ENCODE measurements around the gene TNFRSF25.

Gene TNFRSF25

DNA sequence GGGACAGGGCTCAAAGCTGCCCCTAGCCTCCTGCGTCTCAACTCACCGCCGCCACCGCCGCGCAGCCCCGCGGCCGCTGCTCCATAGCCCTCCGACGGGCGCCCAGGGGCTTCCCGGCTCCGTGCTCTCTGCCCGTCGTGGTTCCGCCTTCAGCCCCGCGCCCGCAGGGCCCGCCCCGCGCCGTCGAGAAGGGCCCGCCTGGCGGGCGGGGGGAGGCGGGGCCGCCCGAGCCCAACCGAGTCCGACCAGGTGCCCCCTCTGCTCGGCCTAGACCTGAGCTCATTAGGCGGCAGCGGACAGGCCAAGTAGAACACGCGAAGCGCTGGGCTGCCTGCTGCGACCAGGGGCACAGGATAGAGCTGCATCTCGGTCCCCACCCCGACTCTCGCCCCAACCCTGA, at the start of gene TNFRSF25:
TSS of gene TNFRSF25 (minus strand) at position 151 of the 400 bp plus-strand sequence. CDS start at position 85, 66 bp downstream.
- no peak for DNase-seq

- no peak for DNase-seq
Observed at GRCh38 chr1:6515771-6516170, 49.8 kb upstream of the TNFRSF25 start.

GRCh38 chr1:6513320-6513801, 47.4 kb upstream of the TNFRSF25 start:
- DNase-seq, result no peak

DNA sequence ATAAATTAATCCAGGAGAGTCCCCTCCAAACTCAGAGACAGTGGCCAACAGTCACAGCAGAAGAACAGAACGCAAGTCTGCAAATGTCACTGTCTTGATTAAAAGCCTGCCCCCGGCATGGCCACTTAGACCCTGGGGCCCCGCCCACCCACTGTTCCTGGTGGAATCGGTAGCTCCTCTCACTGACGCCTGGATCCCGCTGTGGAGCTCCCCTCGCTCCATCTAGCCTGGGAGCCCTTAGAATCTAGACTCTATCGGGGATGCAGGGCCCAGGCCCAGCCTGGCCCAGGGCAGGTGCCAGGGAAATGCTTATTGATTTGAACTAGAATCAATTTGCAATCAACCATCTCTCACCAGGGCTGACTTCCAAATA, 46.9 kb upstream of the TNFRSF25 start:
- DNase-seq, result no peak

DNA sequence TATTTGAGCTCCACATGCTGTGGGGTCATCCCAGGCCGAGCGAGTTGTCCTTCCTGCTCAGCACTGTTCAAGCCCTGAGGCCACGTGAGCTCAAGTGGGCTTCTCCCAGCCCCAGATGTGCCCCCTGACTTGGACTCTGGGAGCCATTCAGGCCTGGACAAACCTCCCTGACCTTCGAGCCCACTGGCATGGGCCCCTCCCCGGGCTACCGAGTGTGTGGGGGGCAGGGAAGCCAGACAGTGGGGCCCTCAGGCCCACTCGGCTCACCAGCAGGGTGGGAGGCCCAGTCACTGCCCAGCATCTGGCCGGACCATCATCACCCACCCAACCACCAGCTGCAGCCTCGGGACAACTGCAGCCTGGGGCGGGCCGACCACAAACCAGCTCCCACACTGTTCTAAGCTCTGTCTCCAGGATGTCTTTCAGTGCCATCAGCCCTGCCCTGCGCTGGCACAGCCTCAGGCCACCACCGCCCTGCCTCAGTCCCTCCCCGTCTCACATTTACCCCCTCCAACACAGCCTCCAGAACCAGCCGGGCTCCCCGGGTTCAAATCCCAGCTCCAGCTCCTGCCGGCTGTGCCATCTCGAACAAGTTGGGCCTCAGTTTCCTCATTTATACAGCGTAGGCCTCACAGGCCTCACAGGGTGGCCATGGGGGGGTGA, 46.4 kb upstream of the TNFRSF25 start:
- DNase-seq, result no peak

DNA sequence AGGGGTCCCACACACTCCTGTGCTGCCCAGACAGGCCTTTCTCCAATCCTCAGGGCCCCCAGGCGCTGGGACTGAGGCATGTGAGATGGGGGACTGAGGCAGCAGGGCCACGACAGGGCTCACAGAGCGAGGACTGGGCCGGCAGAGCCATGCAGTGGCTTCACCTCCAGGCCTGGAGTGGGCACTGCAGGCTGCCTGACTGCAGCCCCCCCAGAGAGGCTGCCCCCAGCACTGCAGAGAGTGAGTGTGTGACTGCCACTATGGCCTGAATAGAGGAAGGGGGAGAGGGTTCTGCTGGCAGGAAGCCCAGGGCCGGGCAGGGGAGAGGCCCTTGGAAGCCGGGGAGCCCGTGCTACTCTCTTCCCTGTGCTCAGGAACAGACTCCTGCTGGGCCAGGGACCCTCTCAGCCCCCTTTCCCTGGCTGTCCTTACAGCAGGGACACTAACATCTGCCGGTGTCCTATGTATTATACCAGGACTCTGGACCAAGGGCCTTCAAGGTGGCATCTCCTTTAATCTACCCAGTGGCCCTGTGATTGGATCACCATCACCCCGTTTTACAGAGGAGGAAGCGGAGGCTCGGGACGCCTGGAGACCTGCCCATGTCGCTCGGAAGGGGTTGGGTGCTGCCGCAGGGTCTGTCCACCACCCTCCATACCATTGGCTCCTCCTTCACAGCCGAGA, 45.7 kb upstream of the TNFRSF25 start:
- DNase-seq, result no peak

- no peak for DNase-seq
Observed at GRCh38 chr1:6511056-6511455, 45.1 kb upstream of the TNFRSF25 start.

- no peak for DNase-seq
Observed at GRCh38 chr1:6510493-6510892, 44.5 kb upstream of the TNFRSF25 start.

GRCh38 chr1:6509919-6510291, 43.9 kb upstream of the TNFRSF25 start:
- DNase-seq, result peak; percentile 78

DNA sequence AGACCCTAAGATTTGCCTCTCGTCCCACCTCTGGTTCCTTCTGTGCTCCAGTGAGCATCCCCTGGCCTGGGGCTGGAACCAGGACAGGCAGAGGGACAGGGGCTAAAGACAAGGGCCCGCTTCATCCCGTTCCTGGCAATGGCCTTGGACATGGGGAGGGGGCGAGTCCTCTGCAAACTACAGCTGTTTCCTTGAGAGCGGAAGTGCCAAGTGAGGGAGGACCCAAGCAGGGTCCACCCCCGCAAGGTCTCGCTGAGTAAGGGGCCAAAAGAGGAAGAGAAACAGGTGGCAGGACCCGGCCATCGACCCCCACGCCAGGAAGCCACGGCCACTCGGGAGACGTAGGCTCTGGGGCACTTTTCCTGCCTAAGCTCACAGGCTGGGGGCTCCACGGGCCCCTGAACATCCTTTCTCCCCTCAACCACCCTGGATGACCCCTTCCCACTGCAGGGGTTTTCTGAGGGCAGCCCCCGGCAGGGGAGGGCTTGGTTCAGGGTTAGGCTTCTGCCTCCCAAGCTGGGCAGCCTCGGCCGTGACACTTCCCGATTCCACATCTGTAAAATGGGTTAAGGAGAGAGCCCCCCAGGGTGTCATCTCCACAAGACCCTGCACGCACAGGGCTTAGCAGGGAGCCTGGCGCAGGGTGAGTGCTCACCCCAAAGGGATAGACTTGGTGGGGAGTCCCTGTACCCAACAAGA, 43.4 kb upstream of the TNFRSF25 start:
- DNase-seq, result peak; percentile 22

DNA sequence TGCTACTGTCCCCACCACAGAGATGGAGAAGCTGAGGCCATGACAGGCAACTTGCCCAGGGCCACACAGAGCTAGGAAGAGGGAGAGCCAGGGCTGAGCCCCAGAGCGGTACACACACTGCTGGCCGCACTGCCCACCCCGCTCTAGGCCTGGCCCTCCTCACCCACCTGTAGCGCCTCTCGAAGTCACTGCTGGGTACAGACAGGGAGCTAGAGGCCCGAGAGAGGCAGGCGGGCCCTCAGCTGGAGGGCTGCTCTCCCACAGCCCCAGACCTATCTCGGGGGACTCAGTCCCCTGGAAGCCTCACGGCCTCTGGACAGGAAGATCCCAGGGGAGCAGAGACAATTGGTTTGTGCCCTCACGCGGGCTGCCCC, 42.8 kb upstream of the TNFRSF25 start:
- DNase-seq, result no peak

DNA sequence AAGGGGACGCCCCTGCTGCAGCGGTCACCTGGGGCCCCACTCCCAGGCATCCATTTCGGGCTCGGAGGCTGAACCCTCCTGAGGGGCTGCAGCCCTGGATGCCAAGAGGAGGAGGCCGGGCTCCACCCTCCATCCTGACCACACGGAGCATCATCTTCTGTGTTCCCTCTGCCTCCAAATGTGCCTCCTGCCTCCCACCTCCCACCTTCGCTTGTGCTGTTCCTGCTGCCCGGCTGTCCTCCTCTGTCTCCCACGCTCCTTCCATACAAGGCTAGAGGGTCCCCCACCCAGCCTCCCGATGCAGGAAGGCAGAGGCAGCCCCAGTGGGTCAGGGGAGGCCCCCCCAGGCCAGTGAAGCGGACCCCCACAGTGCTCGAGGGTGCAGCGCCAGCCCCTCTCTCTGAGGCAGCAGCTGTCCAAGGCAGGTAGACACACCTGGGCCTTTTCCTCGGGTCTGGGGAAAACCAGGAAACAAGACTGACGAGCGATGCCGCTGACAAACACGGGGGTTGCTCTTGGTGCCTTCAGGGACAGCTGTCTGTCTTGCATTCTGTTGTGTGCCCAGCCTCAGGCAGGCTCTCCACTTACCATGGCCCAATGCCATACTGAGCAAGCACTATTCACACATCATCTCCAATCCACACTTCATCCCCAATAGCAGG, 42.3 kb upstream of the TNFRSF25 start:
- no peak for DNase-seq

DNA sequence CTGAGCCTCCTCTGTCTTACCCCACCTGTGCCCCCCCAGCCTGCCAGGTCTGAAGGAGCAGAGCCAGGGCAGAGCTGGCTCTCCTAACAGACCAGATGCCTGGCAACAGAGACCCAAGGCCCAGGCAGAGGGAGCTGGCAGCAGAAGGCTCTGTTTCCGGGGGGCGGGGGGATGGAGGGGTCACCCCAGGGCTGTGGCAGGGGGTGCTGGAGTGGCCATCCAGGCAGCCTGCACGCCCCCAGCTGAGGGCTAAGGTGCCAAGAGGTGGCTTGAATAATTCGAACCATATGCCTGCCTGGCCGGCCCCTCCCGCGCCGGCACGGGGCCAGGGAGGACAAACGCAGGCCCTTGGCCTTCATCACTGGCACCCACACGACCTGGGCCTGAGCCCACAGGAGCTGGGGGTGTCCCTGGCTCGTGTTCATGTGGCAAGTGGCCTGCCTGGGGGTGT, 41.5 kb upstream of the TNFRSF25 start:
- DNase-seq, result no peak

GRCh38 chr1:6507037-6507428, 41.1 kb upstream of the TNFRSF25 start:
- DNase-seq, result peak; percentile 68

DNA sequence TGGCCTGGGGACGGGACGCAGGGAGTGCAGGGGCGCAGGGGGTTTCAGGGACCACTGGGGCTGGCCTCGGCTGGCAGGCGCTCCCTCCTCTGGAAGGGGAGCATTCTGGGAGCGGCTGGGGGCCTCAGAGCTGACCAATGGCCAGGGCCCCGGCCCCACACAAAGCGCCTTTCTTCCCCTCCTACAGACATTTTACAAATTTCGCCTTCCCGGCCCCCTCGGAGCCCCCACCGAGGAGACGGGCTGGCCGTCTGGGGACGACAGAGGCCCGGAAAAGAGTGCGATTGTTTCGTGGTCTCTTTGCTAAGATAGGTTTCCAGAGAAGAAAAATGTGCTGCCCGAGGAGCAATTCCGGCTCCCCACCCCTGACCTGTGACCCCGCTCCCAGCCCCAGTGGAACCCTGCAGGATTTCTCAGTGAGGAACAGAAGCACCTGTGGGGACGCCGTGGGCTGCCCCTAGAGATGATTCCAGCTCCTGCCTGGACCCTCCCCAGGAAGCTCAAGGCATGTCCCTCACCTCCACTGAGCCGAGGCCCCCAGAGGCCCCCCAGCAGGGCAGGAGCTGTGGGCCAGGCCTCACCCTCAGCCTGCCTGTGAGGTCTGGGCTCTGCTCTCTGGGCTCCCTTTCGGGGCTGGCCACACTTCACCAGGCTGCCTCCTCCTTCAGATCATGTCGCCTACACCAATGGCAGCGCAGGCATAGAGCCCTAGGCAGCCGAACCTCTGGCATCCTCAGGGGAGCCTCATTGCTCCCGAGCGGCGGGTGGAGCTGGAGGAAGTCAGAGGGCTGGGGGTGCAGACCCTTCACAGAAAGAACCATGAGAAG, 40.5 kb upstream of the TNFRSF25 start:
- no peak for DNase-seq

DNA sequence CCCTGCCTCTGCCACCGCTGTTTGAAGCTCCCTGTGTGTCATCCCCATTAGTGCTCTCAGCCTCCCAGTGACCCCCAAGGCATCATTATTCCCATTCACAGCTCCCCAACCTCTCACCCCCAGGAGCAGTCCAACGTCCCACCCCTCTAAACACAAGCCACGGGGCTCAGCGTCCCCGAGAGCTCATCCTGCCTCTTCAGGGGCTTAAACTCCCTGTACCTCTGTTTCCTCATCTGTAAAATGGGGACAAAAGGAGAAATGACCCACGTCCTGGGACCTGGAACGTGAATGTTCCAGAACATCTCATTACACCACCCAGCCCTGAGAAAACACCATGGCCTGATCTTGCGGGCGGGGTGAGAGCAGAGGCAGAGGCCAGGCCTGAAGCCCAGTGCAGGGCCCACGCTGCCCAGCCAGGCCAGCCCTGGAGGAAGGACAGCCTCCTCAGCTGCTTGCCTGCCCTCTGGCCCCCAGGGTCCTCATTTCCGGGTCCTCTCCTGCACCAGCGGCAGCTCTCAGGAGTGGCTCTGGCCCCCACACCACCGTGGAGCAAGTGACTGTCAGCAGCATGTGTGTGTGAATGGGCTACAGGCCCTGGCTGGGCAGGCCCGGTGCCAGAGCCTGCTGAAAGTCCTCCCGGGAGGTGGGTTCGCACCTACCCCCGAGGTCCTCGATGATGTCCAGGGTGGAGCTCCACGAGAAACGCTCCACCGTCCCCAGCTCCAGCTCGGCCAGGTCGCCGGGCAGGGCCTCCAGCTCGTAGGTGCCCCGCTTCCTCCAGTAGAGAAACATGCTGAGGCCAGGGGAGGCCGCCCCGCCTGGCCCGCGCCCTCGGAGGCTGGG, 39.6 kb upstream of the TNFRSF25 start:
- no peak for DNase-seq

- no peak for DNase-seq
Observed at GRCh38 chr1:6504887-6505286, 38.9 kb upstream of the TNFRSF25 start.

- no peak for DNase-seq
Observed at GRCh38 chr1:6503884-6504602, 38.1 kb upstream of the TNFRSF25 start.

DNA sequence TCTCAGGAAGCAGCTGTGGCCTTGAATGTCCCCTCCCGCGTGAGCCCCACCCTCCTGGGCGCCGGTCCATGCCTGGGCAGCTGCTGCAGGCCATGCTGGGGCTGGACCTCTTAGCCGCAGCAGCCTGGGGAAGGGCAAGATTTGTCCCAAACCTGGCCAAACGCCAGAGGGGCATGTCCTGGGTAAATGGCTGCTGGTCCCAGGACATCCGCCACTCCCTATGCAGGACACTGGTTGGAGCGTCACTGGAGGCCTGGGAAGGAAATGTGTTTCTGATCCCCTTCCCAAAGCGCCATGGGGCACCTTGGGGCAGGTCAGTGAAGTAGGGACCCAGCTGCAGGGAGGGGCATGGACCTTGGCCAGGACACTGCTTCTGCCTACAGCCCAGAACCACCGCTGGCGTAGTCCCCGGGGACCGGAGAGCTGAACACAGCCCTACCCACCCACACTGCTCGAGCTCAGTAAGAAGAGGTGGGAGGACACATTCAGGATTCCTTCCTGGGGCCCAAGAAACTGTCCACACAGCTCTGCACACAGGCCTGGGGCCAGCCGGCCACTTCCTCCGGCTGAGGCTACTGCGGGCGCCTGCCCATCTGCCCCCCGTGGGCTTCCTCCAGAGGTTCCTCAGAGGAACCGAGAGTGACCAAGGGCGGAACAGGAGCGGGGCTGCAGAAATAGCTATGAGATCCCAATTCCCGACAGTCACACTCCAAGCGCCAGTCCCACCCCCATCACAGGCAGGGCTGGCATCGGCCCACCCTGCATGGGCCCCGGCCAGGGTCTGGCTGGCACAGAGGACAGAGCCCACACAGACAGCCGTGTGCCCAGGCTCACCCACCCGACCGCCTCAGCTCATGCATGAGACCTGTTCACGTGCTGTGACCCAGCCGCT, 36.3 kb upstream of the TNFRSF25 start:
- peak; percentile 68 for DNase-seq

DNA sequence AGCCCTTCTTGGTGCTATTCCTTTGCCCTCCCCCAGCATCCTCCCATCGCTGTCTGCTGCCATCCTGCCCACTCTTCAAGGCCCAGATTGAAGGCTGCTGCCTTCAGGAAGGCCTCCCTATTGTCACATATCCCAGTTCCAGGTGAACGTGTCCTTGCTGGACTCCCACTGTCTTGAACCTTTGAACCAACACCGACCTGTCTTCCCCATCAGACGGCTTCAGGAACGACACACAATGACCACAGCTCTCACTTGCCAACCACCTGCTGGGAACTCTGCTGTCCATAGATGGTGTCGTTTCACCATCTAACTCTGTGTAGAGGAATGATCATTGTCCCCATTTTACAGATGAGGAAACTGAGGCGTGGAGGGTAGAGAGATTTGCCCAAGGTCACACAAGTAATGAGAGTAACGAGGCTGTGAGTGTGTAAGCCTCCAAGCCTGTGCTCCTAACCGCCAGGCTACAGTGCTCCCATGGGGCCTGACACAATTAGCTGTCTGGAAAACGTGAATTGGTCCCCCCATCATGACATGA, 35.4 kb upstream of the TNFRSF25 start:
- no peak for DNase-seq
